GM23338 (cell line): ENCODE measurements around the gene MSH3. TPM values are rescaled to one million over a fixed set of nuclear protein-coding genes. Genes with fewer than 3 reads are reported as not detected.

Source experiments
- ATAC-seq: fragments of 200-7000 bp; cut with Tn5 transposase; 3 replicates; pipeline ENCODE4 v1.9.1; 2020
- DNase-seq: peaks from one replicate; pipeline ENCODE4 v3.0.0-alpha.2; 2015; ENCODE audit warnings: low spot score
- H2AFZ ChIP-seq: fragments of 200-600 bp; sonication (generic); 2 replicates; pipeline ENCODE4 v1.8.0; 2016; ENCODE audit warnings: antibody characterized with exemption, mild to moderate bottlenecking, moderate library complexity
- H3F3A ChIP-seq: fragments of 200-600 bp; sonication (generic); replicated peaks from 2 replicates; pipeline ENCODE4 v1.8.0; 2017; ENCODE audit warnings: antibody characterized with exemption, mixed run types, low read depth
- H3K27ac ChIP-seq: fragments of 200-600 bp; sonication (generic); 2 replicates; pipeline ENCODE4 v1.6.1; 2016; ENCODE audit warnings: low read depth
- H3K27me3 ChIP-seq: fragments of 200-600 bp; sonication (generic); 2 replicates; pipeline ENCODE4 v1.8.0; 2016; ENCODE audit warnings: mild to moderate bottlenecking, mixed run types, moderate library complexity; ENCODE audit not compliant: insufficient read depth
- H3K36me3 ChIP-seq: fragments of 200-600 bp; sonication (generic); 2 replicates; pipeline ENCODE4 v1.8.0; 2016; ENCODE audit warnings: mild to moderate bottlenecking; ENCODE audit not compliant: insufficient read depth
- H3K4me1 ChIP-seq: fragments of 200-600 bp; sonication (generic); 2 replicates; pipeline ENCODE4 v1.8.0; 2016; ENCODE audit warnings: mild to moderate bottlenecking, moderate library complexity; ENCODE audit not compliant: insufficient read depth
- H3K4me2 ChIP-seq: fragments of 200-600 bp; sonication (generic); 2 replicates; pipeline ENCODE4 v1.7.1; 2017; ENCODE audit warnings: mixed run types
- H3K4me3 ChIP-seq: fragments of 200-600 bp; sonication (generic); 2 replicates; pipeline ENCODE4 v1.6.1; 2016; ENCODE audit warnings: mixed run types
- H3K79me2 ChIP-seq: fragments of 200-600 bp; sonication (generic); replicated peaks from 2 replicates; pipeline ENCODE4 v1.8.0; 2017; ENCODE audit warnings: mild to moderate bottlenecking; ENCODE audit not compliant: insufficient read depth
- H3K9me2 ChIP-seq: fragments of 200-600 bp; sonication (generic); 2 replicates; pipeline ENCODE4 v1.8.0; 2017; ENCODE audit not compliant: insufficient read depth
- H4K20me1 ChIP-seq: fragments of 200-600 bp; sonication (generic); replicated peaks from 2 replicates; pipeline ENCODE4 v1.8.0; 2017; ENCODE audit warnings: mild to moderate bottlenecking; ENCODE audit not compliant: insufficient read depth
- H3K27ac Mint-ChIP-seq: 2 replicates; pipeline ENCODE4 v1.8.0; 2020; ENCODE audit warnings: inconsistent platforms, mild to moderate bottlenecking, moderate library complexity, mixed read lengths
- H3K27me3 Mint-ChIP-seq: 3 replicates; pipeline ENCODE4 v1.8.0; 2022; ENCODE audit warnings: low read depth, mild to moderate bottlenecking, moderate library complexity, mixed read lengths, inconsistent platforms; ENCODE audit not compliant: insufficient read depth, poor library complexity
- H3K36me3 Mint-ChIP-seq: 3 replicates; pipeline ENCODE4 v1.8.0; 2021; ENCODE audit warnings: low read depth, mild to moderate bottlenecking, inconsistent platforms, moderate library complexity, mixed read lengths
- H3K4me1 Mint-ChIP-seq: 3 replicates; pipeline ENCODE4 v1.8.0; 2020; ENCODE audit warnings: mild to moderate bottlenecking, inconsistent platforms, mixed read lengths
- H3K4me3 Mint-ChIP-seq: 3 replicates; pipeline ENCODE4 v1.8.0; 2021; ENCODE audit warnings: moderate library complexity, mild to moderate bottlenecking, inconsistent platforms, mixed read lengths
- H3K9me3 Mint-ChIP-seq: 3 replicates; pipeline ENCODE4 v1.8.0; 2020; ENCODE audit warnings: moderate library complexity, mild to moderate bottlenecking, inconsistent platforms, mixed read lengths
- CREB1 ChIP-seq: fragments of 250-450 bp; sonication (Bioruptor Pico); IDR thresholded peaks from 2 replicates; pipeline ENCODE4 v1.5.0; 2020; ENCODE audit warnings: low read depth, mild to moderate bottlenecking, moderate library complexity
- EZH2 ChIP-seq: fragments of 200-600 bp; sonication (generic); IDR thresholded peaks from one replicate; pipeline ENCODE4 v1.8.0; 2017; ENCODE audit warnings: antibody characterized with exemption, mild to moderate bottlenecking, low read depth; ENCODE audit not compliant: unreplicated experiment
- JUNB ChIP-seq: IDR thresholded peaks from one replicate; pipeline ENCODE4 v1.6.1; 2016; ENCODE audit warnings: antibody characterized with exemption; ENCODE audit not compliant: unreplicated experiment
- NANOG ChIP-seq: IDR thresholded peaks from 2 replicates; pipeline ENCODE4 v1.6.1; 2016; ENCODE audit warnings: antibody characterized with exemption, borderline replicate concordance
- ZNF114 ChIP-seq: fragments of 250-450 bp; sonication (Bioruptor Pico); IDR thresholded peaks from 2 replicates; pipeline ENCODE4 v1.5.0; 2020; ENCODE audit warnings: mild to moderate bottlenecking, moderate library complexity
- ZNF331 ChIP-seq: fragments of 250-450 bp; sonication (Bioruptor Pico); IDR thresholded peaks from 2 replicates; pipeline ENCODE4 v1.5.0; 2020; ENCODE audit warnings: low read depth, mild to moderate bottlenecking, moderate library complexity
- polyA plus RNA-seq: library from polyadenylated mRNA; unstranded; fragments of >200 nt; fragmentation: Nextera tagmentation; extraction: Ambion mirVana; gene quantifications from 2 replicates; pipeline ENCODE4 v1.2.1, GENCODE V29; 2016
- total RNA-seq: library from RNA; depleted of rRNA; stranded (reverse); fragments of >200 nt; shearing (Covaris generic); gene quantifications from 2 replicates; pipeline ENCODE4 v1.2.3, GENCODE V29; 2014
- TF ChIP-seq, protein P1 (sequence below): fragments of 250-450 bp; sonication (Bioruptor Pico); IDR thresholded peaks from 2 replicates; pipeline ENCODE4 v1.5.0; 2020; ENCODE audit warnings: mild to moderate bottlenecking, moderate library complexity
- TF ChIP-seq, protein P2 (sequence below), 2 experiments: fragments of 200-600 bp in 1 of 2; sonication (generic) in 1 of 2; conservative IDR thresholded peaks; 2 replicates each; pipeline versions ENCODE4 v1.5.1 to v1.6.1; 2016 to 2017; ENCODE audit warnings: antibody characterized with exemption in 2 of 2, low read depth in 2 of 2, mild to moderate bottlenecking in 2 of 2, moderate library complexity in 1 of 2
- TF ChIP-seq, protein P3 (sequence below): IDR thresholded peaks from one replicate; pipeline ENCODE4 v1.6.1; 2018; ENCODE audit warnings: antibody characterized with exemption; ENCODE audit not compliant: unreplicated experiment

MSH3 gene
- total and polyA plus RNA-seq, 2 experiments from 2014 or later, result 13.3 to 16.6 TPM

DNA sequence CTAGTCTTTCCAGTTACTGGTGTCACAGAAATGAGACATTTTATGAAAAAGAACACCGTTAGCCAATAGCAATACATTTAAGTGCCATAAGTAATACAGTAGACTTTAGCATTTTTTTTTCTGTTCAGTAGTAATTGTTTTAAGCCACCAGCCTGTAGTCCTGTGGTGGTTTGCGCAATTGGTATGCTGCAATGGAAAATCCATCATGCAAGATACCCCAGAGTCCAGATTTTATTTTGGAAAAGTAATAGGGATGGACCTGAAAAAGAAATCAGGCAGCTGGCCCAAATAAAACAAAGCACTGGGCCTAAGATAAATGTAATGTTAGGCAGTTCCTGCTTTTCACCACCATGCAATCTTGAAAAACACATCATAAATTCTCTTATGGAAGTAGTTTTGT, 211.1 kb downstream of the MSH3 start:
- peaks cover 2% of the 10 kb centered on the region; the same call in 1 of the 3 replicates for H3K36me3 Mint-ChIP-seq
- H3K27me3 Mint-ChIP-seq, result no peaks in the 10 kb centered on the region
- peaks cover 14% of the 10 kb centered on the region for H3K4me1 Mint-ChIP-seq
- H3K4me3 Mint-ChIP-seq, result no peak overlapping the region
- Histone ChIP-seq H3K4me1 (peaks cover 10% of the 10 kb centered on the region), H3K4me3 (no peak overlapping the region), H3F3A (no peaks in the 10 kb centered on the region), H3K9me2 (no peaks in the 10 kb centered on the region), H2AFZ (no peak overlapping the region), H4K20me1 (no peaks in the 10 kb centered on the region), H3K27ac (no peak overlapping the region), H3K36me3 (no peaks in the 10 kb centered on the region), H3K79me2 (no peaks in the 10 kb centered on the region), H3K4me2 (no peak overlapping the region), H3K27me3 (no peaks in the 10 kb centered on the region)
- TF ChIP-seq CREB1 (no peak), EZH2 (no peak), NANOG (no peak), ZNF114 (CRISPR knock-in tag) (no peak), JUNB (no peak), ZNF331 (no peak)
- TF ChIP-seq, protein P1, sequence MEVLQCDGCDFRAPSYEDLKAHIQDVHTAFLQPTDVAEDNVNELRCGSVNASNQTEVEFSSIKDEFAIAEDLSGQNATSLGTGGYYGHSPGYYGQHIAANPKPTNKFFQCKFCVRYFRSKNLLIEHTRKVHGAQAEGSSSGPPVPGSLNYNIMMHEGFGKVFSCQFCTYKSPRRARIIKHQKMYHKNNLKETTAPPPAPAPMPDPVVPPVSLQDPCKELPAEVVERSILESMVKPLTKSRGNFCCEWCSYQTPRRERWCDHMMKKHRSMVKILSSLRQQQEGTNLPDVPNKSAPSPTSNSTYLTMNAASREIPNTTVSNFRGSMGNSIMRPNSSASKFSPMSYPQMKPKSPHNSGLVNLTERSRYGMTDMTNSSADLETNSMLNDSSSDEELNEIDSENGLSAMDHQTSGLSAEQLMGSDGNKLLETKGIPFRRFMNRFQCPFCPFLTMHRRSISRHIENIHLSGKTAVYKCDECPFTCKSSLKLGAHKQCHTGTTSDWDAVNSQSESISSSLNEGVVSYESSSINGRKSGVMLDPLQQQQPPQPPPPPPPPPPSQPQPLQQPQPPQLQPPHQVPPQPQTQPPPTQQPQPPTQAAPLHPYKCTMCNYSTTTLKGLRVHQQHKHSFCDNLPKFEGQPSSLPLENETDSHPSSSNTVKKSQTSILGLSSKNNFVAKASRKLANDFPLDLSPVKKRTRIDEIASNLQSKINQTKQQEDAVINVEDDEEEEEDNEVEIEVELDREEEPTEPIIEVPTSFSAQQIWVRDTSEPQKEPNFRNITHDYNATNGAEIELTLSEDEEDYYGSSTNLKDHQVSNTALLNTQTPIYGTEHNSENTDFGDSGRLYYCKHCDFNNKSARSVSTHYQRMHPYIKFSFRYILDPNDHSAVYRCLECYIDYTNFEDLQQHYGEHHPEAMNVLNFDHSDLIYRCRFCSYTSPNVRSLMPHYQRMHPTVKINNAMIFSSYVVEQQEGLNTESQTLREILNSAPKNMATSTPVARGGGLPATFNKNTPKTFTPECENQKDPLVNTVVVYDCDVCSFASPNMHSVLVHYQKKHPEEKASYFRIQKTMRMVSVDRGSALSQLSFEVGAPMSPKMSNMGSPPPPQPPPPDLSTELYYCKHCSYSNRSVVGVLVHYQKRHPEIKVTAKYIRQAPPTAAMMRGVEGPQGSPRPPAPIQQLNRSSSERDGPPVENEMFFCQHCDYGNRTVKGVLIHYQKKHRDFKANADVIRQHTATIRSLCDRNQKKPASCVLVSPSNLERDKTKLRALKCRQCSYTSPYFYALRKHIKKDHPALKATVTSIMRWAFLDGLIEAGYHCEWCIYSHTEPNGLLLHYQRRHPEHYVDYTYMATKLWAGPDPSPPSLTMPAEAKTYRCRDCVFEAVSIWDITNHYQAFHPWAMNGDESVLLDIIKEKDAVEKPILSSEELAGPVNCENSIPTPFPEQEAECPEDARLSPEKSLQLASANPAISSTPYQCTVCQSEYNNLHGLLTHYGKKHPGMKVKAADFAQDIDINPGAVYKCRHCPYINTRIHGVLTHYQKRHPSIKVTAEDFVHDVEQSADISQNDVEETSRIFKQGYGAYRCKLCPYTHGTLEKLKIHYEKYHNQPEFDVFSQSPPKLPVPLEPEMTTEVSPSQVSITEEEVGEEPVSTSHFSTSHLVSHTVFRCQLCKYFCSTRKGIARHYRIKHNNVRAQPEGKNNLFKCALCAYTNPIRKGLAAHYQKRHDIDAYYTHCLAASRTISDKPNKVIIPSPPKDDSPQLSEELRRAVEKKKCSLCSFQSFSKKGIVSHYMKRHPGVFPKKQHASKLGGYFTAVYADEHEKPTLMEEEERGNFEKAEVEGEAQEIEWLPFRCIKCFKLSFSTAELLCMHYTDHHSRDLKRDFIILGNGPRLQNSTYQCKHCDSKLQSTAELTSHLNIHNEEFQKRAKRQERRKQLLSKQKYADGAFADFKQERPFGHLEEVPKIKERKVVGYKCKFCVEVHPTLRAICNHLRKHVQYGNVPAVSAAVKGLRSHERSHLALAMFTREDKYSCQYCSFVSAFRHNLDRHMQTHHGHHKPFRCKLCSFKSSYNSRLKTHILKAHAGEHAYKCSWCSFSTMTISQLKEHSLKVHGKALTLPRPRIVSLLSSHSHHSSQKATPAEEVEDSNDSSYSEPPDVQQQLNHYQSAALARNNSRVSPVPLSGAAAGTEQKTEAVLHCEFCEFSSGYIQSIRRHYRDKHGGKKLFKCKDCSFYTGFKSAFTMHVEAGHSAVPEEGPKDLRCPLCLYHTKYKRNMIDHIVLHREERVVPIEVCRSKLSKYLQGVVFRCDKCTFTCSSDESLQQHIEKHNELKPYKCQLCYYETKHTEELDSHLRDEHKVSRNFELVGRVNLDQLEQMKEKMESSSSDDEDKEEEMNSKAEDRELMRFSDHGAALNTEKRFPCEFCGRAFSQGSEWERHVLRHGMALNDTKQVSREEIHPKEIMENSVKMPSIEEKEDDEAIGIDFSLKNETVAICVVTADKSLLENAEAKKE (CRISPR knock-in tag), result no peak
- TF ChIP-seq, protein P2, sequence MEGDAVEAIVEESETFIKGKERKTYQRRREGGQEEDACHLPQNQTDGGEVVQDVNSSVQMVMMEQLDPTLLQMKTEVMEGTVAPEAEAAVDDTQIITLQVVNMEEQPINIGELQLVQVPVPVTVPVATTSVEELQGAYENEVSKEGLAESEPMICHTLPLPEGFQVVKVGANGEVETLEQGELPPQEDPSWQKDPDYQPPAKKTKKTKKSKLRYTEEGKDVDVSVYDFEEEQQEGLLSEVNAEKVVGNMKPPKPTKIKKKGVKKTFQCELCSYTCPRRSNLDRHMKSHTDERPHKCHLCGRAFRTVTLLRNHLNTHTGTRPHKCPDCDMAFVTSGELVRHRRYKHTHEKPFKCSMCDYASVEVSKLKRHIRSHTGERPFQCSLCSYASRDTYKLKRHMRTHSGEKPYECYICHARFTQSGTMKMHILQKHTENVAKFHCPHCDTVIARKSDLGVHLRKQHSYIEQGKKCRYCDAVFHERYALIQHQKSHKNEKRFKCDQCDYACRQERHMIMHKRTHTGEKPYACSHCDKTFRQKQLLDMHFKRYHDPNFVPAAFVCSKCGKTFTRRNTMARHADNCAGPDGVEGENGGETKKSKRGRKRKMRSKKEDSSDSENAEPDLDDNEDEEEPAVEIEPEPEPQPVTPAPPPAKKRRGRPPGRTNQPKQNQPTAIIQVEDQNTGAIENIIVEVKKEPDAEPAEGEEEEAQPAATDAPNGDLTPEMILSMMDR (conservative IDR thresholded peaks at IDR 0.05; ENCODE audit: low read depth in 2 of 2), result no peak
- TF ChIP-seq, protein P3, sequence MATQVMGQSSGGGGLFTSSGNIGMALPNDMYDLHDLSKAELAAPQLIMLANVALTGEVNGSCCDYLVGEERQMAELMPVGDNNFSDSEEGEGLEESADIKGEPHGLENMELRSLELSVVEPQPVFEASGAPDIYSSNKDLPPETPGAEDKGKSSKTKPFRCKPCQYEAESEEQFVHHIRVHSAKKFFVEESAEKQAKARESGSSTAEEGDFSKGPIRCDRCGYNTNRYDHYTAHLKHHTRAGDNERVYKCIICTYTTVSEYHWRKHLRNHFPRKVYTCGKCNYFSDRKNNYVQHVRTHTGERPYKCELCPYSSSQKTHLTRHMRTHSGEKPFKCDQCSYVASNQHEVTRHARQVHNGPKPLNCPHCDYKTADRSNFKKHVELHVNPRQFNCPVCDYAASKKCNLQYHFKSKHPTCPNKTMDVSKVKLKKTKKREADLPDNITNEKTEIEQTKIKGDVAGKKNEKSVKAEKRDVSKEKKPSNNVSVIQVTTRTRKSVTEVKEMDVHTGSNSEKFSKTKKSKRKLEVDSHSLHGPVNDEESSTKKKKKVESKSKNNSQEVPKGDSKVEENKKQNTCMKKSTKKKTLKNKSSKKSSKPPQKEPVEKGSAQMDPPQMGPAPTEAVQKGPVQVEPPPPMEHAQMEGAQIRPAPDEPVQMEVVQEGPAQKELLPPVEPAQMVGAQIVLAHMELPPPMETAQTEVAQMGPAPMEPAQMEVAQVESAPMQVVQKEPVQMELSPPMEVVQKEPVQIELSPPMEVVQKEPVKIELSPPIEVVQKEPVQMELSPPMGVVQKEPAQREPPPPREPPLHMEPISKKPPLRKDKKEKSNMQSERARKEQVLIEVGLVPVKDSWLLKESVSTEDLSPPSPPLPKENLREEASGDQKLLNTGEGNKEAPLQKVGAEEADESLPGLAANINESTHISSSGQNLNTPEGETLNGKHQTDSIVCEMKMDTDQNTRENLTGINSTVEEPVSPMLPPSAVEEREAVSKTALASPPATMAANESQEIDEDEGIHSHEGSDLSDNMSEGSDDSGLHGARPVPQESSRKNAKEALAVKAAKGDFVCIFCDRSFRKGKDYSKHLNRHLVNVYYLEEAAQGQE, result no peak
- H3K27ac Mint-ChIP-seq, result no peak overlapping the region
- no peaks in the 10 kb centered on the region for H3K9me3 Mint-ChIP-seq
- ATAC-seq, result no peak
- no peak for DNase-seq
